Transverse colon (tissue), 4 donors: Measurements from ENCODE around the gene RPGRIP1L. TPM values are rescaled to one million over a fixed set of nuclear protein-coding genes. Genes with fewer than 3 reads are reported as not detected.

Experiments used
- DNase-seq: peaks from one replicate; pipeline ENCODE4 v3.0.0-alpha.2; 2019
- H3K27ac ChIP-seq, 4 donors: fragments of 200-600 bp; sonication (generic); 2 replicates each; pipeline ENCODE4 v1.5.1; 2016 to 2018; ENCODE audit warnings: inconsistent platforms in 4 of 4
- H3K27me3 ChIP-seq: fragments of 200-600 bp; sonication (generic); 2 replicates; pipeline ENCODE4 v1.5.1; 2017; ENCODE audit warnings: inconsistent platforms
- H3K36me3 ChIP-seq, 4 donors: fragments of 200-600 bp; sonication (generic); 2 replicates each; pipeline ENCODE4 v1.5.1; 2017 to 2019; ENCODE audit warnings: inconsistent platforms in 4 of 4
- H3K4me1 ChIP-seq, 4 donors: fragments of 200-600 bp; sonication (generic); 2 replicates each; pipeline ENCODE4 v1.5.1; 2017 to 2020; ENCODE audit warnings: inconsistent platforms in 4 of 4
- H3K4me3 ChIP-seq, 4 donors: fragments of 200-600 bp; sonication (generic); 1 replicate in 1 of 4; 2 replicates in 3 of 4; pipeline versions ENCODE4 v1.5.1 to v1.6.1; 2017 to 2019; ENCODE audit warnings: inconsistent platforms in 4 of 4
- H3K9me3 ChIP-seq, 2 donors: fragments of 200-600 bp; sonication (generic); 2 replicates each; pipeline ENCODE4 v1.5.1; 2017 to 2019; ENCODE audit warnings: inconsistent platforms in 2 of 2
- CTCF ChIP-seq, 5 experiments: fragments of 200-600 bp in 3 of 5; fragments of 450-650 bp in 2 of 5; sonication (generic) in 3 of 5; IDR thresholded peaks; 1 replicate in 2 of 5; 2 replicates in 3 of 5; pipeline ENCODE4 v1.5.1; 2016 to 2017; ENCODE audit warnings: antibody characterized with exemption in 5 of 5, inconsistent platforms in 3 of 5, mild to moderate bottlenecking in 2 of 5, moderate library complexity in 1 of 5
- EP300 ChIP-seq: sonication (generic); formaldehyde crosslinking; IDR thresholded peaks from one replicate; pipeline ENCODE4 v1.6.1; 2017; ENCODE audit warnings: antibody characterized with exemption, low read depth
- POLR2A ChIP-seq: fragments of 450-650 bp; IDR thresholded peaks from one replicate; pipeline ENCODE4 v1.6.1; 2016; ENCODE audit warnings: antibody characterized with exemption, mild to moderate bottlenecking, moderate library complexity
- POLR2AphosphoS5 ChIP-seq, 3 donors: sonication (generic); formaldehyde crosslinking; IDR thresholded peaks; one replicate each; pipeline ENCODE4 v1.6.1; 2016; ENCODE audit warnings: antibody characterized with exemption in 3 of 3
- WGBS, 2 donors: methylation state at CpG; one replicate each; pipeline ENCODE4 v1.1.5; 2018; ENCODE audit warnings: low coverage in 1 of 2; 5-methylcytosine and 5-hydroxymethylcytosine counted together
- in situ Hi-C, 4 donors: fragments of 200-750 bp; cut with MboI; loops; one replicate each; pipeline versions ENCODE4 v1.15.0 to v1.15.1; 2017; ENCODE audit warnings: low sequenced_read_pairs in 3 of 4, low pct_ligation_motif_present in 1 of 4, low pct_unique_long_range_greater_than_20kb in 1 of 4
- intact Hi-C: fragments of 100-400 bp; cut with DNase I; formaldehyde crosslinking; loops from one replicate; pipeline ENCODE4 v1.15.1; 2023; ENCODE audit warnings: low total_unique reads
- total RNA-seq, 4 donors: library from RNA; depleted of rRNA; stranded (reverse); fragments of >200 nt; gene quantifications; one replicate each; pipeline ENCODE4 v1.1.0, GENCODE V29; 2016

RPGRIP1L gene
- total RNA-seq, 4 donors from 2014 or later = 1.6 to 5.6 (median 2.1) TPM

DNA sequence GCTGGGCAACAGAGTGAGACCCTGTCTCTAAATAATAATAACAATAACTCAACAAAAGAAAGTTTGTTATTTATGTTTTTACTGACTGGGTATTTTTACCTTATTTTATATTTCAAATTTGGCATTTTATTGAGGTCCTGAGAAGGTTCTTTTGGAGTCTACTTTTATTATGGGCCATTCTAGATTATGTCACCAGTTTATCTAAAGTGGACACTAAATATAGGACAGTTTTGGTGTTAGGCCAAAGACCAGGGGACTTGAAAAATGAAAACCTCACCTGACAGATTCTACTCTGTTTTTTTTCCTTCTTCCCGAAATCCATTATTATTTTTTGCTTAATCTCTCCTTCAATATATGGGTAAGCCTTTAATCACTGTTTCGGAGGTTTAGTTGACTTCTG is 8.4 kb upstream of the RPGRIP1L start:
- H3K4me3 ChIP-seq = no peak overlapping the region
- no peaks in the 10 kb centered on the region for H3K27me3 ChIP-seq
- H3K36me3 ChIP-seq = no peaks in the 10 kb centered on the region
- no peak for DNase-seq
- peaks cover 3 to 21% (median 11%) of the 10 kb centered on the region in 4 donors for H3K4me1 ChIP-seq
- TF ChIP-seq CTCF (IDR thresholded peaks at IDR 0.05) (no peak), POLR2A (no peak), EP300 (no peak), POLR2AphosphoS5 (IDR thresholded peaks at IDR 0.05) (no peak)
- H3K9me3 ChIP-seq = no peaks in the 10 kb centered on the region
- WGBS, 2 donors = 82 to 84% methylated on average over 2 of the region's 2 CpGs
- no peak overlapping the region for H3K27ac ChIP-seq
- in situ Hi-C loops (no loop called here), intact Hi-C loops (no loop called here)

DNA sequence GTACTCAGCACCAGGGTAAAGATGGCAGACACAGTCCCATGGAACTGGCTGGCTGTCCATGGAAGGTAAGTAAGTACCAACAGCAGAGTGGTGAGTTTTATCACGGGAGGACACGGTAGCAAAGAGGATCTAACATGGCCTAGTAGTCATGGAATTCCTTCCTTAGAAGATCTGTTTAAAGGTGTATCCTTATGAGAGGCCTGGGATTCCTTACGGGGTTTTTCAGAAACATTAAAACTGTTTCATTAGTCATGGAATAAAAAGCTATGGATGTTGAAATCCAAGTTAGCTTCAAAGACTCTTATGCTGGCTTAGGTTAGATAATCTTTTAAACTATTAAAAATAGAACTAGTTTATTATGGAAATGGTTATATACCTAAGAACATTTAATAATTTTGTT is 7.7 kb upstream of the RPGRIP1L start:
- Histone ChIP-seq H3K4me3 (no peak overlapping the region), H3K27ac (no peak overlapping the region), H3K4me1 (peaks cover 3 to 21% (median 11%) of the 10 kb centered on the region in 4 donors), H3K27me3 (no peaks in the 10 kb centered on the region), H3K9me3 (no peaks in the 10 kb centered on the region), H3K36me3 (no peaks in the 10 kb centered on the region)
- intact Hi-C loops (no loop called here), in situ Hi-C loops (no loop called here)
- TF ChIP-seq EP300 (no peak), POLR2A (no peak), POLR2AphosphoS5 (IDR thresholded peaks at IDR 0.05) (no peak), CTCF (IDR thresholded peaks at IDR 0.05) (no peak)
- WGBS, 2 donors = 94 to 100% methylated on average over 3 of the region's 3 CpGs
- DNase-seq = no peak

GRCh38 chr16:53708490-53708889 is 4.8 kb upstream of the RPGRIP1L start:
- Histone ChIP-seq H3K4me3 (no peak overlapping the region), H3K27ac (no peak overlapping the region), H3K36me3 (no peaks in the 10 kb centered on the region), H3K9me3 (no peaks in the 10 kb centered on the region), H3K27me3 (no peaks in the 10 kb centered on the region), H3K4me1 (peaks cover 0 to 27% (median 16%) of the 10 kb centered on the region in 4 donors)
- DNase-seq = no peak
- TF ChIP-seq POLR2AphosphoS5 (IDR thresholded peaks at IDR 0.05) = no peak
- TF ChIP-seq EP300 = no peak
- TF ChIP-seq POLR2A = no peak
- TF ChIP-seq CTCF (IDR thresholded peaks at IDR 0.05) = no peak
- in situ Hi-C loops (no loop called here), intact Hi-C loops (no loop called here)
- 86 to 100% methylated on average over 2 of the region's 2 CpGs for WGBS, 2 donors

DNA sequence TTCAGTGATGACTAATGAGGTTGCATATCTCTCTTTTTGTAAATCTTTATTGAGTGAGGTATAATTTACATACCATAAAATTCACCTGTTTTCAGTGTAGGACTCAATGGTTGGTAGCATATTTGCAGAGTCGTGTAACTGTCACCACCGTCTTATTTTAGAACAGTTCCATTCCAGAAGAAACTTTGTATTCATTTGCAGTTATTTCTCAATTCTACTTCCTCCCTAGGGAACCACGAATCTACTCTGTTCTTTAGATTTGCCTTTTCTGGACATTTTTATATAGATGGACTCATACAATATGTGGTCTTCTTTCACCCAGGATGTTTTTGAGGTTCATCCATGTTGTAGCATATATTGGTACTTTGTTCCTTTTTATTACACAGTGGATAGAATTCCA is 4.0 kb upstream of the RPGRIP1L start:
- in situ Hi-C loops = no loop called here
- Histone ChIP-seq H3K4me1 (peaks cover 0 to 29% (median 15%) of the 10 kb centered on the region in 4 donors), H3K27me3 (no peaks in the 10 kb centered on the region), H3K36me3 (no peaks in the 10 kb centered on the region), H3K4me3 (no peak overlapping the region), H3K9me3 (no peaks in the 10 kb centered on the region), H3K27ac (no peak overlapping the region)
- TF ChIP-seq POLR2A = no peak
- no peak for TF ChIP-seq POLR2AphosphoS5 (IDR thresholded peaks at IDR 0.05)
- TF ChIP-seq CTCF (IDR thresholded peaks at IDR 0.05) = no peak
- TF ChIP-seq EP300 = no peak
- 67 to 78% methylated on average over 3 of the region's 3 CpGs for WGBS, 2 donors
- no peak for DNase-seq
- intact Hi-C loops = no loop called here
